Measurements from ENCODE around the gene TRIM26. TPM values are rescaled to one million over a fixed set of nuclear protein-coding genes. Genes with fewer than 3 reads are reported as not detected.

Gene TRIM26
- total and polyA plus RNA-seq, 2 of the 13 experiments (the other 11 are each of a cell fraction or from before 2014, with no cell fraction given) = 27.1 to 38.7 TPM

- TF ChIP-seq HMGA1 (CRISPR knock-in tag; conservative IDR thresholded peaks at IDR 0.05) (no peak), SP140L (CRISPR knock-in tag; IDR thresholded peaks at IDR 0.05; ENCODE audit: borderline replicate concordance) (peak; percentile 5; the same call in 1 of the 2 replicates), AKAP8 (CRISPR knock-in tag; IDR thresholded peaks at IDR 0.05) (peak; percentile 89; the same call in 1 of the 2 replicates), GATA4 (IDR thresholded peaks at IDR 0.05; ENCODE audit: borderline replicate concordance, low read depth) (peak; percentile 69; the same call in 1 of the 2 replicates), LCORL (IDR thresholded peaks at IDR 0.05) (no peak), LCORL (CRISPR knock-in tag; IDR thresholded peaks at IDR 0.05) (peak; percentile 87), SIN3A (IDR thresholded peaks at IDR 0.05; ENCODE audit: borderline replicate concordance, low read depth, low read length) (peak; percentile 91; the same call in 1 of the 2 replicates), HNF4A (CRISPR knock-in tag; IDR thresholded peaks at IDR 0.05) (peak; percentile 53), CHD4 (IDR thresholded peaks at IDR 0.05; ENCODE audit: borderline replicate concordance, low read length) (peak; percentile 98), HNRNPUL1 (IDR thresholded peaks at IDR 0.05; ENCODE audit: low read depth, low read length) (no peak), BRCA1 (CRISPR knock-in tag; IDR thresholded peaks at IDR 0.05) (peak; percentile 91; the same call in 1 of the 2 replicates), ZNF749 (CRISPR knock-in tag; IDR thresholded peaks at IDR 0.05; ENCODE audit: borderline replicate concordance) (peak; percentile 45; the same call in 1 of the 2 replicates), ZNF260 (CRISPR knock-in tag; IDR thresholded peaks at IDR 0.05; ENCODE audit: borderline replicate concordance, low read depth) (no peak), PAXIP1 (CRISPR knock-in tag; conservative IDR thresholded peaks at IDR 0.05) (peak; percentile 59; the same call in 1 of the 2 replicates), PBX3 (CRISPR knock-in tag; IDR thresholded peaks at IDR 0.05; ENCODE audit: borderline replicate concordance) (0 out of 2 replicates have a peak, but pooled peaks have one; percentile 58), ZBTB46 (CRISPR knock-in tag; IDR thresholded peaks at IDR 0.05; ENCODE audit: borderline replicate concordance) (no peak; the same call in 1 of the 2 replicates), ZMYM3 (CRISPR knock-in tag; IDR thresholded peaks at IDR 0.05) (peak; percentile 98), ZNF446 (CRISPR knock-in tag; IDR thresholded peaks at IDR 0.05) (peak; percentile 68; the same call in 1 of the 2 replicates), BHLHE40 (IDR thresholded peaks at IDR 0.05; ENCODE audit: low read length) (0 out of 2 replicates have a peak, but pooled peaks have one; percentile 21), DRAP1 (CRISPR knock-in tag; IDR thresholded peaks at IDR 0.05) (peak; percentile 75), PHF20 (CRISPR knock-in tag; IDR thresholded peaks at IDR 0.05) (peak; percentile 83), ZNF431 (CRISPR knock-in tag; IDR thresholded peaks at IDR 0.05; ENCODE audit: borderline replicate concordance, low read depth) (no peak; the same call in none of the 2 replicates), SYNCRIP (IDR thresholded peaks at IDR 0.05; ENCODE audit: insufficient read depth, low read depth, low read length) (no peak)
These were observed 901 bp upstream of the TRIM26 start (continued) for GRCh38 chr6:30213957-30214656.
